ENCODE data around the gene TSC22D1.

The TSC22D1 gene

GRCh38 chr13:44468874-44469273, 107.3 kb downstream of the TSC22D1 start:
- Histone ChIP-seq H3K9ac (ENCODE audit: low read depth, low read length, poor library complexity, severe bottlenecking) (no peak overlapping the region), H3K79me2 (ENCODE audit: insufficient read depth, low read length) (no peaks in the 10 kb centered on the region), H3K4me2 (ENCODE audit: low read depth, low read length, poor library complexity, severe bottlenecking) (no peak overlapping the region), H3K9me2 (replicated peaks; ENCODE audit: low read depth, low read length) (no peaks in the 10 kb centered on the region), H3K4me3 (ENCODE audit: low read length, poor library complexity, severe bottlenecking) (no peak overlapping the region), H4K20me1 (ENCODE audit: insufficient read depth, low read length, poor library complexity, severe bottlenecking) (no peaks in the 10 kb centered on the region), H3K36me3 (ENCODE audit: insufficient read depth, low read length) (no peaks in the 10 kb centered on the region), H3F3A (ENCODE audit: low read depth) (no peaks in the 10 kb centered on the region), H3K4me1 (ENCODE audit: insufficient read depth, low read length, poor library complexity, severe bottlenecking) (peaks cover 9% of the 10 kb centered on the region), H2AFZ (ENCODE audit: low read length) (no peak overlapping the region), H3K9me3 (ENCODE audit: insufficient read depth, low read depth, low read length) (no peaks in the 10 kb centered on the region), H3K27me3 (ENCODE audit: insufficient read depth, low read length, poor library complexity, severe bottlenecking) (no peaks in the 10 kb centered on the region)
- TF ChIP-seq CTCF (conservative IDR thresholded peaks at IDR 0.05; ENCODE audit: low read length) (no peak), EZH2phosphoT487 (IDR thresholded peaks at IDR 0.05; ENCODE audit: borderline replicate concordance) (no peak)

GRCh38 chr13:44465318-44465717, 110.8 kb downstream of the TSC22D1 start:
- TF ChIP-seq CTCF (conservative IDR thresholded peaks at IDR 0.05; ENCODE audit: low read length) (no peak), EZH2phosphoT487 (IDR thresholded peaks at IDR 0.05; ENCODE audit: borderline replicate concordance) (no peak)
- Histone ChIP-seq H3K9me3 (ENCODE audit: insufficient read depth, low read depth, low read length) (no peaks in the 10 kb centered on the region), H3K9ac (ENCODE audit: low read depth, low read length, poor library complexity, severe bottlenecking) (no peak overlapping the region), H3K4me1 (ENCODE audit: insufficient read depth, low read length, poor library complexity, severe bottlenecking) (peaks cover 9% of the 10 kb centered on the region), H3K9me2 (replicated peaks; ENCODE audit: low read depth, low read length) (no peaks in the 10 kb centered on the region), H3K4me2 (ENCODE audit: low read depth, low read length, poor library complexity, severe bottlenecking) (no peak overlapping the region), H4K20me1 (ENCODE audit: insufficient read depth, low read length, poor library complexity, severe bottlenecking) (no peaks in the 10 kb centered on the region), H3K4me3 (ENCODE audit: low read length, poor library complexity, severe bottlenecking) (no peak overlapping the region), H3F3A (ENCODE audit: low read depth) (no peaks in the 10 kb centered on the region), H3K36me3 (ENCODE audit: insufficient read depth, low read length) (no peaks in the 10 kb centered on the region), H3K27me3 (ENCODE audit: insufficient read depth, low read length, poor library complexity, severe bottlenecking) (no peaks in the 10 kb centered on the region), H3K79me2 (ENCODE audit: insufficient read depth, low read length) (no peaks in the 10 kb centered on the region), H2AFZ (ENCODE audit: low read length) (no peak overlapping the region)

GRCh38 chr13:44464471-44464870, 111.7 kb downstream of the TSC22D1 start:
- no peaks in the 10 kb centered on the region for H3K9me2 ChIP-seq (replicated peaks; ENCODE audit: low read depth, low read length)
- no peaks in the 10 kb centered on the region for H3F3A ChIP-seq (ENCODE audit: low read depth)
- no peak overlapping the region for H3K4me3 ChIP-seq (ENCODE audit: low read length, poor library complexity, severe bottlenecking)
- no peak overlapping the region for H2AFZ ChIP-seq (ENCODE audit: low read length)
- peaks cover 9% of the 10 kb centered on the region for H3K4me1 ChIP-seq (ENCODE audit: insufficient read depth, low read length, poor library complexity, severe bottlenecking)
- H3K79me2 ChIP-seq (ENCODE audit: insufficient read depth, low read length): no peaks in the 10 kb centered on the region
- H3K9me3 ChIP-seq (ENCODE audit: insufficient read depth, low read depth, low read length): no peaks in the 10 kb centered on the region
- H3K9ac ChIP-seq (ENCODE audit: low read depth, low read length, poor library complexity, severe bottlenecking): no peak overlapping the region
- H3K4me2 ChIP-seq (ENCODE audit: low read depth, low read length, poor library complexity, severe bottlenecking): no peak overlapping the region
- H4K20me1 ChIP-seq (ENCODE audit: insufficient read depth, low read length, poor library complexity, severe bottlenecking): no peaks in the 10 kb centered on the region
- no peaks in the 10 kb centered on the region for H3K36me3 ChIP-seq (ENCODE audit: insufficient read depth, low read length)
- H3K27me3 ChIP-seq (ENCODE audit: insufficient read depth, low read length, poor library complexity, severe bottlenecking): no peaks in the 10 kb centered on the region
- TF ChIP-seq CTCF (conservative IDR thresholded peaks at IDR 0.05; ENCODE audit: low read length): no peak
- TF ChIP-seq EZH2phosphoT487 (IDR thresholded peaks at IDR 0.05; ENCODE audit: borderline replicate concordance): no peak
